HEK293 (cell line): Measurements from ENCODE around the gene POU2AF3.

Experiments
- CTCF ChIA-PET: fragments of 350-600 bp; formaldehyde crosslinking; extraction: SDS; loops from one replicate; lab custom pipeline; 2021; ENCODE audit warnings: antibody characterized with exemption; lab: Yijun Ruan, JAX
- POLR2A ChIA-PET: fragments of 300-600 bp; formaldehyde crosslinking; extraction: SDS; loops from one replicate; lab custom pipeline; 2020; ENCODE audit warnings: antibody characterized with exemption, inconsistent platforms; lab: Yijun Ruan, JAX
- H3K27ac ChIP-seq: fragments of 200-500 bp; sonication (Bioruptor generic); 2 replicates; pipeline ENCODE4 v1.5.1; 2014; ENCODE audit warnings: low read depth, low read length, control low read depth, inconsistent platforms; ENCODE audit errors: extremely low read depth
- H3K36me3 ChIP-seq, 2 experiments: fragments of 200-500 bp in 1 of 2; sonication (Bioruptor generic) in 1 of 2; 1 replicate in 1 of 2; 2 replicates in 1 of 2; pipeline ENCODE4 v1.5.1; 2014 to 2017; ENCODE audit warnings: inconsistent platforms in 2 of 2, low read length in 2 of 2; ENCODE audit not compliant: control insufficient read depth in 2 of 2, insufficient read depth in 1 of 2
- H3K4me1 ChIP-seq: fragments of 200-500 bp; sonication (Bioruptor generic); 2 replicates; pipeline ENCODE4 v1.5.1; 2014; ENCODE audit warnings: mild to moderate bottlenecking, low read length, inconsistent platforms; ENCODE audit not compliant: control insufficient read depth, insufficient read depth
- H3K4me3 ChIP-seq: 2 replicates; pipeline ENCODE4 v1.5.1; 2011; ENCODE audit warnings: low read depth, mild to moderate bottlenecking, control low read depth, low read length, moderate library complexity
- H3K9me3 ChIP-seq: fragments of 200-500 bp; sonication (Bioruptor generic); 2 replicates; pipeline ENCODE4 v1.5.1; 2014; ENCODE audit warnings: low read depth, low read length, inconsistent platforms; ENCODE audit not compliant: control insufficient read depth, insufficient read depth
- BCL11A ChIP-seq: fragments of 450-650 bp; formaldehyde crosslinking; IDR thresholded peaks from 2 replicates; pipeline ENCODE4 v1.5.1; 2016; ENCODE audit warnings: low read depth, missing biosample characterization, missing genetic modification characterization
- BCL11B ChIP-seq: fragments of 450-650 bp; formaldehyde crosslinking; IDR thresholded peaks from 2 replicates; pipeline ENCODE4 v1.5.1; 2016; ENCODE audit warnings: low read depth, missing biosample characterization, missing genetic modification characterization
- FEZF1 ChIP-seq: fragments of 450-650 bp; formaldehyde crosslinking; IDR thresholded peaks from 2 replicates; pipeline ENCODE4 v1.5.1; 2016; ENCODE audit warnings: missing biosample characterization, missing genetic modification characterization
- HIC1 ChIP-seq: fragments of 450-650 bp; formaldehyde crosslinking; IDR thresholded peaks from 2 replicates; pipeline ENCODE4 v1.5.1; 2016; ENCODE audit warnings: missing biosample characterization, missing genetic modification characterization
- KLF1 ChIP-seq: fragments of 450-650 bp; formaldehyde crosslinking; IDR thresholded peaks from 2 replicates; pipeline ENCODE4 v1.5.1; 2016; ENCODE audit warnings: missing biosample characterization, missing genetic modification characterization
- KLF7 ChIP-seq: fragments of 450-650 bp; formaldehyde crosslinking; IDR thresholded peaks from 2 replicates; pipeline ENCODE4 v1.5.1; 2016; ENCODE audit warnings: missing biosample characterization, missing genetic modification characterization, borderline replicate concordance
- MZF1 ChIP-seq: fragments of 450-650 bp; formaldehyde crosslinking; IDR thresholded peaks from 2 replicates; pipeline ENCODE4 v1.5.1; 2017; ENCODE audit warnings: missing biosample characterization, missing genetic modification characterization, borderline replicate concordance
- PRDM1 ChIP-seq: fragments of 450-650 bp; formaldehyde crosslinking; IDR thresholded peaks from 2 replicates; pipeline ENCODE4; 2016; ENCODE audit warnings: missing biosample characterization, missing genetic modification characterization
- YY1 ChIP-seq: fragments of 450-650 bp; formaldehyde crosslinking; IDR thresholded peaks from 2 replicates; pipeline ENCODE4 v1.5.1; 2018; ENCODE audit warnings: missing biosample characterization, missing genetic modification characterization
- ZBTB17 ChIP-seq: fragments of 450-650 bp; formaldehyde crosslinking; IDR thresholded peaks from 2 replicates; pipeline ENCODE4 v1.5.1; 2016; ENCODE audit warnings: missing biosample characterization, missing genetic modification characterization
- ZBTB7A ChIP-seq: fragments of 450-650 bp; formaldehyde crosslinking; IDR thresholded peaks from 2 replicates; pipeline ENCODE4 v1.5.1; 2016; ENCODE audit warnings: low read depth, missing biosample characterization, missing genetic modification characterization
- ZFP3 ChIP-seq: fragments of 450-650 bp; formaldehyde crosslinking; IDR thresholded peaks from 2 replicates; pipeline ENCODE4 v1.5.1; 2016; ENCODE audit warnings: low read depth, missing biosample characterization, missing genetic modification characterization
- ZFP37 ChIP-seq: fragments of 450-650 bp; formaldehyde crosslinking; IDR thresholded peaks from 2 replicates; pipeline ENCODE4 v1.5.1; 2016; ENCODE audit warnings: missing biosample characterization, missing genetic modification characterization
- ZFP69B ChIP-seq: fragments of 450-650 bp; formaldehyde crosslinking; IDR thresholded peaks from 2 replicates; pipeline ENCODE4 v1.5.1; 2016; ENCODE audit warnings: missing biosample characterization, missing genetic modification characterization
- ZNF114 ChIP-seq: fragments of 450-650 bp; formaldehyde crosslinking; IDR thresholded peaks from 2 replicates; pipeline ENCODE4 v1.5.0; 2017; ENCODE audit warnings: missing biosample characterization, missing genetic modification characterization
- ZNF132 ChIP-seq: fragments of 450-650 bp; formaldehyde crosslinking; IDR thresholded peaks from 2 replicates; pipeline ENCODE4 v1.5.1; 2017; ENCODE audit warnings: missing biosample characterization, missing genetic modification characterization, borderline replicate concordance
- ZNF223 ChIP-seq: fragments of 450-650 bp; formaldehyde crosslinking; IDR thresholded peaks from 2 replicates; pipeline ENCODE4 v1.5.1; 2016; ENCODE audit warnings: missing biosample characterization, missing genetic modification characterization
- ZNF266 ChIP-seq: fragments of 450-650 bp; formaldehyde crosslinking; IDR thresholded peaks from 2 replicates; pipeline ENCODE4 v1.5.1; 2016; ENCODE audit warnings: missing biosample characterization, missing genetic modification characterization, low read depth
- ZNF302 ChIP-seq: fragments of 450-650 bp; formaldehyde crosslinking; IDR thresholded peaks from 2 replicates; pipeline ENCODE4 v1.5.1; 2016; ENCODE audit warnings: missing biosample characterization, missing genetic modification characterization, low read depth
- ZNF404 ChIP-seq: fragments of 450-650 bp; formaldehyde crosslinking; IDR thresholded peaks from 2 replicates; pipeline ENCODE4 v1.5.1; 2017; ENCODE audit warnings: missing biosample characterization, missing genetic modification characterization
- ZNF423 ChIP-seq: fragments of 450-650 bp; formaldehyde crosslinking; IDR thresholded peaks from 2 replicates; pipeline ENCODE4 v1.5.1; 2016; ENCODE audit warnings: missing biosample characterization, missing genetic modification characterization
- ZNF426 ChIP-seq: fragments of 450-650 bp; formaldehyde crosslinking; IDR thresholded peaks from 2 replicates; pipeline ENCODE4 v1.5.1; 2017; ENCODE audit warnings: missing biosample characterization, missing genetic modification characterization, mild to moderate bottlenecking, inconsistent platforms, moderate library complexity
- ZNF529 ChIP-seq: fragments of 450-650 bp; formaldehyde crosslinking; IDR thresholded peaks from 2 replicates; pipeline ENCODE4 v1.5.1; 2017; ENCODE audit warnings: missing genetic modification characterization, missing biosample characterization; ENCODE audit not compliant: insufficient replicate concordance
- ZNF530 ChIP-seq: fragments of 450-650 bp; formaldehyde crosslinking; IDR thresholded peaks from 2 replicates; pipeline ENCODE4 v1.5.1; 2016; ENCODE audit warnings: low read depth, missing biosample characterization, missing genetic modification characterization
- ZNF558 ChIP-seq: fragments of 450-650 bp; formaldehyde crosslinking; IDR thresholded peaks from 2 replicates; pipeline ENCODE4 v1.5.1; 2016; ENCODE audit warnings: missing biosample characterization, missing genetic modification characterization
- ZNF571 ChIP-seq: fragments of 450-650 bp; formaldehyde crosslinking; IDR thresholded peaks from 2 replicates; pipeline ENCODE4 v1.5.0; 2017; ENCODE audit warnings: missing biosample characterization, missing genetic modification characterization
- ZNF610 ChIP-seq: fragments of 450-650 bp; formaldehyde crosslinking; IDR thresholded peaks from 2 replicates; pipeline ENCODE4 v1.5.1; 2016; ENCODE audit warnings: missing biosample characterization, missing genetic modification characterization, borderline replicate concordance
- ZNF654 ChIP-seq: fragments of 450-650 bp; formaldehyde crosslinking; IDR thresholded peaks from 2 replicates; pipeline ENCODE4 v1.5.1; 2016; ENCODE audit warnings: low read depth, missing biosample characterization, missing genetic modification characterization
- ZNF658 ChIP-seq: fragments of 450-650 bp; formaldehyde crosslinking; IDR thresholded peaks from 2 replicates; pipeline ENCODE4; 2016; ENCODE audit warnings: missing biosample characterization, missing genetic modification characterization
- ZNF670 ChIP-seq: fragments of 450-650 bp; formaldehyde crosslinking; IDR thresholded peaks from 2 replicates; pipeline ENCODE4 v1.5.1; 2016; ENCODE audit warnings: missing biosample characterization, missing genetic modification characterization, low read depth
- ZNF76 ChIP-seq: fragments of 450-650 bp; formaldehyde crosslinking; IDR thresholded peaks from 2 replicates; pipeline ENCODE4; 2016; ENCODE audit warnings: low read depth, missing biosample characterization, missing genetic modification characterization, borderline replicate concordance
- ZNF791 ChIP-seq: fragments of 450-650 bp; formaldehyde crosslinking; IDR thresholded peaks from 2 replicates; pipeline ENCODE4 v1.5.1; 2016; ENCODE audit warnings: missing biosample characterization, missing genetic modification characterization
- ZXDB ChIP-seq: fragments of 450-650 bp; formaldehyde crosslinking; IDR thresholded peaks from 2 replicates; pipeline ENCODE4 v1.5.1; 2016; ENCODE audit warnings: missing biosample characterization, missing genetic modification characterization
- TF ChIP-seq, protein P1 (sequence below): fragments of 450-650 bp; formaldehyde crosslinking; IDR thresholded peaks from 2 replicates; pipeline ENCODE4 v1.5.1; 2017; ENCODE audit warnings: missing biosample characterization, missing genetic modification characterization
- TF ChIP-seq, protein P2 (sequence below): fragments of 450-650 bp; IDR thresholded peaks from 2 replicates; pipeline ENCODE4 v1.5.1; 2018; ENCODE audit warnings: missing biosample characterization, missing genetic modification characterization

POU2AF3 gene

DNA sequence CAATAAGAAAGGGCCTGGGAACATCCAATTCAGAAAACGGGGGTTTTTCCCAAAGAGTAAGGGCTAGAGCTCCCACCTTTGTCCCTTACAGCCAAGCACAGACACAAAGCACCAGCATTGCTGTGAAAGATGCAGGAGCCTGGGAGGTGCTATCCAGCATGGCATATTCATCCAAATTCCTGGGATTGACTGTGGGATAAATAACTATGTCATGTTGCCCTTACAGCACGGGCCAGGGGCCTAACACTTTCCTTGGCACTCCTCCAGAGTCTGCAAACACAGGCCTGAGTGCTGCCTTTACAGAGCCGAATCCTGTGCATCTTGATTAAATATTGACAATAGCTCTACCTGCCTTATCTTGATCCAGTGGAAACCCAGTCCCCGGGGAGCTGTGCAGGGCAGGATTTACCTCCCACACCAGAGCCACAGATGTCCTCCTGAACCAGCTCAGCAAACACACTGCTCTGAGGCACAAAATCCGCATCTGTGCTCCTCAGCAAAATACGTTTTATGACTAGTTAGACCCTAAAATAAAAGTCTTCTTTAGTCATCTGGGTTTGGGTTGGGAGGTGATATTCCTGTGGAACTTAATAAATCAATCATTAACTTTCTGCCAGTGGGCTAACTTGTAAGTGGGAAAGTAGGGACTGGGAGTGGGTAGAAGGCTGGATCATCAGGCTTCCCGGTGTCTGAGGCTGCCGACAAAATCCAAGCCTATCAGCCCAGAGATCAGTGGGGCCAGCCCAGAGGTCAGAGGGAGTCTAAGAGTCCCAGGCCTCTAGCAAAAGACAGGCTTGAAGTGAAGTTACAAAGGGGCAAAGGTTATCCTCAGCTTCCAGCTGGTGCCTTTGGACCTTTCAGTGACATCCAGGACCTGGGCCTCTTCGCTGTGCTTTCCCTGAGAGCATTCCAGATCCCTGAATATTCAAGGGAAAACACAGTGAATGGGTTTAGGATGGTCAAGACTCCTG, 36.5 kb downstream of the POU2AF3 start:
- no peaks in the 10 kb centered on the region for H3K9me3 ChIP-seq
- H3K4me3 ChIP-seq = no peak overlapping the region
- H3K27ac ChIP-seq = peak overlapping the region; percentile 37; the same call in 1 of the 2 replicates
- CTCF ChIA-PET = interaction anchor here (0.7 to 1.2 kb wide), 3 partner anchors 9 to 89 kb away, joined by 3 to 5 read pairs (median 4); no protein-coding TSS in a partner anchor
- peaks cover 4% of the 10 kb centered on the region; the same call in 1 of the 2 replicates for H3K4me1 ChIP-seq
- POLR2A ChIA-PET = no interaction called here
- no peaks in the 10 kb centered on the region for H3K36me3 ChIP-seq
- no peak for TF ChIP-seq ZNF658 (tag by site-specific recombination)
- peak; percentile 64; the same call in 1 of the 2 replicates for TF ChIP-seq MZF1
- TF ChIP-seq ZNF404 = 0 out of 2 replicates have a peak, but pooled peaks have one; percentile 26
- TF ChIP-seq KLF1 = no peak
- no peak for TF ChIP-seq ZNF670
- no peak for TF ChIP-seq ZNF654 (tag by site-specific recombination)
- TF ChIP-seq ZNF571 = no peak
- no peak for TF ChIP-seq ZNF266 (tag by site-specific recombination)
- no peak for TF ChIP-seq ZNF114
- no peak for TF ChIP-seq ZNF791 (tag by site-specific recombination)
- no peak for TF ChIP-seq ZNF76 (tag by site-specific recombination)
- TF ChIP-seq BCL11A (tag by site-specific recombination) = no peak
- peak; percentile 27; the same call in 1 of the 2 replicates for TF ChIP-seq FEZF1 (tag by site-specific recombination)
- TF ChIP-seq ZNF558 (tag by site-specific recombination) = no peak
- no peak for TF ChIP-seq ZBTB7A (tag by site-specific recombination)
- no peak for TF ChIP-seq ZNF529 (tag by site-specific recombination)
- TF ChIP-seq ZNF302 (tag by site-specific recombination) = no peak
- TF ChIP-seq, protein P1, sequence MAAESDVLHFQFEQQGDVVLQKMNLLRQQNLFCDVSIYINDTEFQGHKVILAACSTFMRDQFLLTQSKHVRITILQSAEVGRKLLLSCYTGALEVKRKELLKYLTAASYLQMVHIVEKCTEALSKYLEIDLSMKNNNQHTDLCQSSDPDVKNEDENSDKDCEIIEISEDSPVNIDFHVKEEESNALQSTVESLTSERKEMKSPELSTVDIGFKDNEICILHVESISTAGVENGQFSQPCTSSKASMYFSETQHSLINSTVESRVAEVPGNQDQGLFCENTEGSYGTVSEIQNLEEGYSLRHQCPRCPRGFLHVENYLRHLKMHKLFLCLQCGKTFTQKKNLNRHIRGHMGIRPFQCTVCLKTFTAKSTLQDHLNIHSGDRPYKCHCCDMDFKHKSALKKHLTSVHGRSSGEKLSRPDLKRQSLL = no peak
- no peak for TF ChIP-seq ZFP69B (tag by site-specific recombination)
- TF ChIP-seq KLF7 (tag by site-specific recombination) = no peak
- no peak for TF ChIP-seq ZNF530 (tag by site-specific recombination)
- TF ChIP-seq ZNF610 (tag by site-specific recombination) = no peak
- TF ChIP-seq, protein P2, sequence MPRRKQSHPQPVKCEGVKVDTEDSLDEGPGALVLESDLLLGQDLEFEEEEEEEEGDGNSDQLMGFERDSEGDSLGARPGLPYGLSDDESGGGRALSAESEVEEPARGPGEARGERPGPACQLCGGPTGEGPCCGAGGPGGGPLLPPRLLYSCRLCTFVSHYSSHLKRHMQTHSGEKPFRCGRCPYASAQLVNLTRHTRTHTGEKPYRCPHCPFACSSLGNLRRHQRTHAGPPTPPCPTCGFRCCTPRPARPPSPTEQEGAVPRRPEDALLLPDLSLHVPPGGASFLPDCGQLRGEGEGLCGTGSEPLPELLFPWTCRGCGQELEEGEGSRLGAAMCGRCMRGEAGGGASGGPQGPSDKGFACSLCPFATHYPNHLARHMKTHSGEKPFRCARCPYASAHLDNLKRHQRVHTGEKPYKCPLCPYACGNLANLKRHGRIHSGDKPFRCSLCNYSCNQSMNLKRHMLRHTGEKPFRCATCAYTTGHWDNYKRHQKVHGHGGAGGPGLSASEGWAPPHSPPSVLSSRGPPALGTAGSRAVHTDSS = no peak
- TF ChIP-seq ZFP3 (tag by site-specific recombination) = no peak
- no peak for TF ChIP-seq HIC1
- TF ChIP-seq ZNF423 (tag by site-specific recombination) = 0 out of 2 replicates have a peak, but pooled peaks have one; percentile 41
- no peak for TF ChIP-seq PRDM1
- TF ChIP-seq ZBTB17 (tag by site-specific recombination) = 0 out of 2 replicates have a peak, but pooled peaks have one; percentile 34
- TF ChIP-seq BCL11B = no peak
- TF ChIP-seq ZXDB = peak; percentile 43; the same call in 1 of the 2 replicates
- no peak for TF ChIP-seq ZNF223 (tag by site-specific recombination)
- no peak for TF ChIP-seq ZNF426 (tag by site-specific recombination)
- TF ChIP-seq ZFP37 (tag by site-specific recombination) = no peak
- no peak for TF ChIP-seq ZNF132 (tag by site-specific recombination)
- no peak for TF ChIP-seq YY1 (tag by site-specific recombination)
